Activated naive CD4-positive, alpha-beta T cell treated with anti-CD3 and anti-CD28 coated beads, Interleukin-2, amount 50 U/mL, for 24 hours (primary cell): ENCODE results near the gene TPSB2.
"Not testable (repeated sequence)": the region's sequence is repeated elsewhere in the genome, so short reads cannot be mapped to it uniquely, and the experiment has no call there.

Experiments used
- H3K27ac Mint-ChIP-seq: one replicate; pipeline ENCODE4 v1.8.0; 2021; ENCODE audit warnings: mild to moderate bottlenecking, mixed read lengths
- H3K27me3 Mint-ChIP-seq: one replicate; pipeline ENCODE4 v1.8.0; 2021; ENCODE audit warnings: mixed read lengths
- H3K36me3 Mint-ChIP-seq: one replicate; pipeline ENCODE4 v1.8.0; 2021; ENCODE audit warnings: mixed read lengths
- H3K4me1 Mint-ChIP-seq: one replicate; pipeline ENCODE4 v1.8.0; 2021; ENCODE audit warnings: mixed read lengths
- H3K4me3 Mint-ChIP-seq: one replicate; pipeline ENCODE4 v1.8.0; 2021; ENCODE audit warnings: mild to moderate bottlenecking, mixed read lengths
- H3K9me3 Mint-ChIP-seq: one replicate; pipeline ENCODE4 v1.8.0; 2021; ENCODE audit warnings: mixed read lengths

TPSB2 gene

GRCh38 chr16:1193143-1193824, 36.7 kb downstream of the TPSB2 start:
- H3K27ac Mint-ChIP-seq: no peak overlapping the region
- H3K9me3 Mint-ChIP-seq: no peaks in the 10 kb centered on the region
- H3K4me3 Mint-ChIP-seq: no peak overlapping the region
- H3K36me3 Mint-ChIP-seq: no peaks in the 10 kb centered on the region
- H3K4me1 Mint-ChIP-seq: peaks cover 4% of the 10 kb centered on the region
- H3K27me3 Mint-ChIP-seq: no peaks in the 10 kb centered on the region

DNA sequence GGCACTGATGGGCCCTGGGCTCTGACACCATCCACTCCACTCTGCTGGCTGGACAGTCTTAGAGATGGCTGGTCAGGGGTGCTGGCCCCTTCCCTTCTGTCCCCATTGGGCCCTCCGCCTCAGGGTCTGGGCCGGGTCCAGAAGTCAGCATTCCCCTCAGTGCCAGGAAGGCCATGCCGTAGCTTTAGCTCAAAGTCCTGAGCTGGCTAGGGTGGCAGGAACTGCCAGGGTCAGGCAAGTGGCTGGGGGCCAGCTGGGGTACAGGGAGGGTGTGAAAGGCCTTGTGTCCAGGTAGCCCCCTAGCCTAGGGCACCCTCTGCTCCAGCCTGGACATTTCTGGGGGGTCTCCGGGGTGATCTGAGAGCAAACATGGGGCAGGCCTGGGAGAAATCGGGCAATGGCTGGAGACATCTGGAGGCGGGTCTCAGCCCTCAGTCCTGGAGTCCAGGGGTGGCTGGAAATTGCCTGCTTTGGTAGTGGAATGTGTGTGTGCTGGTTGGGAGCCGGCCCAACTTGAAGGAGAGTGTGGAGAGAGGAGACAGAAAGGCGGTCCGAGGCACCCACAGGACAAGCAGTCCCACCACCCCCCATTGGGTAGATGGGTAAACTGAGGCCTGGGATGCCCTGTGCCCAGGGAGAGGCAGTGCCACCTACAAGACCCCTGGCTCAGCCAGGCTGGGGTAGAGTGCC, 37.5 kb downstream of the TPSB2 start:
- Mint-ChIP-seq H3K4me3 (no peak overlapping the region), H3K36me3 (no peaks in the 10 kb centered on the region), H3K4me1 (peaks cover 4% of the 10 kb centered on the region), H3K27ac (no peak overlapping the region), H3K9me3 (no peaks in the 10 kb centered on the region), H3K27me3 (no peaks in the 10 kb centered on the region)

DNA sequence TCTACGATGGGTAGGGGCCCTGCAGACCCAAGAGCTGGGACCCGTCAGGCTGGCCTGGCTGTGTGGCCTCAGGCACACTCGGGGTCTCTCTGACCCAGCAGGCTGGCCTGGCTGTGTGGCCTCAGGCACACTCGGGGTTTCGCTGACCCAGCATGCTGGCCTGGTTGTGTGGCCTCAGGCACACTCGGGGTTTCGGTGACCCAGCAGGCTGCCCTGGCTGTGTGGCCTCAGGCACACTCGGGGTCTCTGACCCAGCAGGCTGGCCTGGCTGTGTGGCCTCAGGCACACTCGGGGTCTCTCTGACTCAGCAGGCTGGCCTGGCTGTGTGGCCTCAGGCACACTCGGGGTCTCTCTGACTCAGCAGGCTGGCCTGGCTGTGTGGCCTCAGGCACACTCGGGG, 39.2 kb downstream of the TPSB2 start:
- H3K27me3 Mint-ChIP-seq, H3K36me3 Mint-ChIP-seq, H3K4me1 Mint-ChIP-seq: not testable (repeated sequence)

GRCh38 chr16:1189455-1189854, 40.5 kb downstream of the TPSB2 start:
- Mint-ChIP-seq H3K9me3 (no peaks in the 10 kb centered on the region), H3K4me3 (no peak overlapping the region), H3K27ac (no peak overlapping the region), H3K4me1 (no peaks in the 10 kb centered on the region), H3K36me3 (no peaks in the 10 kb centered on the region), H3K27me3 (no peaks in the 10 kb centered on the region)

More for the DNA sequence above, 39.2 kb downstream of the TPSB2 start:
- H3K27ac Mint-ChIP-seq, H3K9me3 Mint-ChIP-seq, H3K4me3 Mint-ChIP-seq: not testable (repeated sequence)

DNA sequence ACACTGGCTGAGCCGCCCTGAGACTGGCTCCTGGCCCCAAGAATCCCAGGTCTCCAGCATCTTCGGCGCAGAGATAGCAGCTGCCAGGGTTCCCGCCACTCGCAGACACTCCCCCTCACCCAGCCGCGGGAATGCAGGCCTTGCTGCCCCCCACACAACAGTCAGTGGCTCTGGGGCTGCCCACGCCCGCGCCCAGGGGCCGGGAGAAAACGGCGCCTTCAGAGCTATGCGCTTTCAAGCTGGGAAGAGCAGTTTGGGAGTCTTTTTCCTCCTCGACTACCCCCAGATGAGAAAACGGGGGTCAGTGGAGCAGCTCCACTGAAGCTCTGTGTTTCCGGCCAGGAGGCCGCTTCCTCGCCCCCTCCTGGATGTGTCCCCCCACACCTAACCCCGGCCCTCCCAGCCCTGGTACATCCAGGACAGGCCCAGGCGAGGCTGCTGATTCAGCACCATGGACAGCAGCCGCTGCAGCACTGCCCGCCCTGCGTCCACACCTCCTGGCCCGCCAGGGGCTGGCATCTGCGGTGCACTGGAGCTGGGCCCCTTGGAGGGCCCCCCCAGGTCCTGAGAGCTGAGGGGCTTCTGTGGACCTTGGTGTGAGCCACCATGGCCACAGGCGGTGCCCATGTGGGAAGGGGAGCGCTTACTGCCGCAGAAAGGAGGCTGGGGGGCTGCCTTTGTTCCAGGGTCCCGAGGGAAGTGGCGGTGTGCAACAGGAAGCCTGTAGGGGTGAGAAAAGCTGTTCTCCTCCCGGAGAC, 41.4 kb downstream of the TPSB2 start:
- Mint-ChIP-seq H3K36me3 (no peaks in the 10 kb centered on the region), H3K27me3 (no peaks in the 10 kb centered on the region), H3K4me3 (no peak overlapping the region)

DNA sequence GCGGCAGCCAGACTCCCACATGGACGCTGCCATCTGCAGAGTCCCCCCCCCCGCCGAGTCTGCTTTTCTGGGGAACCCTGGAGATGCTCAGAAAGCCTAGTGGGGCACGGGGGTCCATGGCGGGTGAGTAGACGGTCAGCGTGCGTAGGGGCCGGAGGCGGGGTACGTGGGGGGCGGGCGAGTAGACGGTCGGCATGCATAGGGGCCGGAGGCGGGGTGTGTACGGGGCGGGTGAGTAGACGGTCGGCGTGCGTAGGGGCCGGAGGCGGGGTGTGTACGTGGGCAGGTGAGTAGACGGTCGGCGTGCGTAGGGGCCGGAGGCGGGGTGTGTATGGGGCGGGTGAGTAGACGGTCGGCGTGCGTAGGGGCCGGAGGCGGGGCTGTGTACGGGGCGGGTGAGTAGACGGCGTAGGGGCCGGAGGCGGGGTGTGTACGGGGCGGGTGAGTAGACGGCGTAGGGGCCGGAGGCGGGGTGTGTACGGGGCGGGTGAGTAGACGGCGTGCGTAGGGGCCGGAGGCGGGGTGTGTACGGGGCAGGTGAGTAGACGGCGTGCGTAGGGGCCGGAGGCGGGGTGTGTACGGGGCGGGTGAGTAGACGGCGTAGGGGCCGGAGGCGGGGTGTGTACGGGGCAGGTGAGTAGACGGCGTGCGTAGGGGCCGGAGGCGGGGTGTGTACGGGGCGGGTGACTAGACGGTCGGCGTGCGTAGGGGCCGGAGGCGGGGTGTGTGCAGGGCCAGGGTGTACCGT, 44.4 kb downstream of the TPSB2 start:
- H3K27ac Mint-ChIP-seq, H3K27me3 Mint-ChIP-seq, H3K9me3 Mint-ChIP-seq, H3K4me1 Mint-ChIP-seq, H3K4me3 Mint-ChIP-seq, H3K36me3 Mint-ChIP-seq: not testable (repeated sequence)

More for the DNA sequence above, 41.4 kb downstream of the TPSB2 start:
- no peak overlapping the region for H3K27ac Mint-ChIP-seq
- no peaks in the 10 kb centered on the region for H3K9me3 Mint-ChIP-seq
- no peaks in the 10 kb centered on the region for H3K4me1 Mint-ChIP-seq

GRCh38 chr16:1184980-1185379, 45.0 kb downstream of the TPSB2 start:
- no peak overlapping the region for H3K4me3 Mint-ChIP-seq
- H3K27ac Mint-ChIP-seq: no peak overlapping the region
- H3K4me1 Mint-ChIP-seq: no peaks in the 10 kb centered on the region
- H3K36me3 Mint-ChIP-seq: no peaks in the 10 kb centered on the region
- no peaks in the 10 kb centered on the region for H3K27me3 Mint-ChIP-seq
- H3K9me3 Mint-ChIP-seq: no peaks in the 10 kb centered on the region

DNA sequence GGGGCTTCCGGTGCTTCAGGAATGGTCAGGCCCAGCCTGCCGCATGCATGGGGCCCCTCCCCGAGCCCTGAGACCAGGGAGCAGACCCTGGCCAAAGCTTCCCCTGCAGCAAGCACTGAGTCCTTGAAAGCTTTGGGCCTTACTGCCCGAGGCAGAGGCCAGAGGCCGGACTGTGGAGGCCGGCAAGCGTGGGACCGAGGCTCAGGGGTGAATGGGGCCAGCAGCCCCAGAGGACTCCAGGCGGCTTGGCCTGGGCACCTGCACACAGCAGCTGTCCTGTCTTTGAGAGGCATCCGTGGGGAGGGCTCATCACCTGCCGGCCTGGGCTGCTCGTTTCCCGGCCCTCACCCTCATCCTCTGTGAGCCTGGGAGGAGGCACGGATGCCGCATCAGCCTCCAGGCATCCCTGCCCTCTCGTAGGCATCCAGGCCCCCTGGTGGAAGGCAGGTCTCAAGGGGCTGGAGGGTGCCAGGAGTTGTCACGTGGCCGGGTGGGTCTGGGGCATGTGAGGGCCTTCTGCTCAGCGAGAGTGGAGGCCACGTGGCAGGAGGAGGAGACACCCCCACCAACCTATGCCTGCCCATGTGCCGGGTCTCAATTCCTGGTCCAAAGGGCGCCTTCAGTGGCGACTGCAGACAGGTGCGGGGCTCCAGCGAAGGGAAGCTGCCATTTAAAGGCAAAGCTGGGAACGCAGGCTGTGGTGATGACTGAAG, 45.7 kb downstream of the TPSB2 start:
- no peaks in the 10 kb centered on the region for H3K4me1 Mint-ChIP-seq
- H3K27ac Mint-ChIP-seq: no peak overlapping the region
- H3K4me3 Mint-ChIP-seq: no peak overlapping the region
- H3K9me3 Mint-ChIP-seq: no peaks in the 10 kb centered on the region
- no peaks in the 10 kb centered on the region for H3K27me3 Mint-ChIP-seq
- no peaks in the 10 kb centered on the region for H3K36me3 Mint-ChIP-seq

DNA sequence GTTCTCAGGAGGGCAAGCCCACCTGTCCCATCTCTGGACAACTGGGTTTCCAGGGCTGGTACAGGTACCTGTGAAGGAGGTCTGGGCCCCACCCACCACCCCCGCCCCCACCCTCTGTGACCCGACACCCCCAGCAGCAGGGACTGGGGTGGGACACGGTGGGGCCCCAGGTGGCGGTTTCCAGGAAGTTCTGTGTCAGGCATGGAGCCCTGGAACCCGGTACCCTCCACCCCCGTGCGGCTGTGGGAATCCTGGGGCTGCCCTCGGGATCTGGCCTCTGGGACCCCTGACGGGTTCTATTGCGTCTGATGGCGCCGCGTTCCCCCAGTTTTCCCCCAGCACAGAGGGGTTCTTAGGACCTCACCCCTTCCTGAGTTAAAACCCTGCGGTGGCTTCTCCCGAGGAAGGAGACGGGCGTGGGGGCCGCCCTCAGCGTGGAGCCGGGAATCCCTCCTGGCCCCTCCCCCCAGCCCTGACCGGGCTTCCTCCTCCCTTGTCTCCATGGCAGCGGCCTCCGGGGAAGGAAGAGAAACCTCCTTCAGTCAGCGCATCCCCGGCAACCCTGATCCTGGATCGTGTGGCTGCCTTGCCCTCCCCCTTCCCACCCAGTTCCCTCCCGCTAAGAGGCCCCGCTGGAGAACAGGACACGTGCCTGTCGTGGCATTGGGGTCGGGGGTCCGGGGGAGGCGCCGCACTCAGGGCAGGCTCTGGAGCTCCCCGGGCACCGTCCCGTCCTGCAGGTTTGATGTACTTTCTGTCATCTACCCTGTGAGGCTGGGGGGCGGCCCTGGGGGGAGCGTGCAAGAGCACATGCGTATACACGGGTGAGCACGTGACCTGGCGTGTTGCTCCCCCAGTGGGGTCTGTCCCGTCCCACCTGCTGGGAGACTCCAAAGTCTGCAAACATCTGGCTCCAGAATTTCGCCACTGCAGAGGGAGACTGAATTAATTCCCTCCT, 46.8 kb downstream of the TPSB2 start:
- no peaks in the 10 kb centered on the region for H3K9me3 Mint-ChIP-seq
- H3K4me1 Mint-ChIP-seq: no peaks in the 10 kb centered on the region
- no peaks in the 10 kb centered on the region for H3K27me3 Mint-ChIP-seq
- no peaks in the 10 kb centered on the region for H3K36me3 Mint-ChIP-seq
- H3K27ac Mint-ChIP-seq: no peak overlapping the region
- H3K4me3 Mint-ChIP-seq: no peak overlapping the region

- Mint-ChIP-seq H3K4me1 (no peaks in the 10 kb centered on the region), H3K4me3 (no peak overlapping the region), H3K36me3 (no peaks in the 10 kb centered on the region), H3K9me3 (no peaks in the 10 kb centered on the region), H3K27ac (no peak overlapping the region), H3K27me3 (no peaks in the 10 kb centered on the region)
Observed at GRCh38 chr16:1182316-1182671, 47.7 kb downstream of the TPSB2 start.

GRCh38 chr16:1181404-1182315, 48.3 kb downstream of the TPSB2 start:
- no peaks in the 10 kb centered on the region for H3K4me1 Mint-ChIP-seq
- no peak overlapping the region for H3K4me3 Mint-ChIP-seq
- no peaks in the 10 kb centered on the region for H3K36me3 Mint-ChIP-seq
- no peaks in the 10 kb centered on the region for H3K27me3 Mint-ChIP-seq
- H3K9me3 Mint-ChIP-seq: no peaks in the 10 kb centered on the region
- no peak overlapping the region for H3K27ac Mint-ChIP-seq

GRCh38 chr16:1180549-1181403, 49.2 kb downstream of the TPSB2 start:
- no peak overlapping the region for H3K27ac Mint-ChIP-seq
- no peaks in the 10 kb centered on the region for H3K9me3 Mint-ChIP-seq
- no peaks in the 10 kb centered on the region for H3K4me1 Mint-ChIP-seq
- no peaks in the 10 kb centered on the region for H3K27me3 Mint-ChIP-seq
- no peaks in the 10 kb centered on the region for H3K36me3 Mint-ChIP-seq
- H3K4me3 Mint-ChIP-seq: no peak overlapping the region
